Stimulated activated CD8-positive, alpha-beta memory T cell treated with anti-CD3 and anti-CD28 coated beads, Interleukin-12 subunit alpha, Interleukin-12 subunit beta, amount 100 ng/mL, for 4 hours (primary cell): Measurements from ENCODE around the gene TMC6.
"Not testable (repeated sequence)": the region's sequence is repeated elsewhere in the genome, so short reads cannot be mapped to it uniquely, and the experiment has no call there.

ENCODE experiments used
- DNase-seq: peaks from one replicate; pipeline ENCODE4 v3.0.0-alpha.2; 2020; ENCODE audit warnings: low read depth

The TMC6 gene

DNA sequence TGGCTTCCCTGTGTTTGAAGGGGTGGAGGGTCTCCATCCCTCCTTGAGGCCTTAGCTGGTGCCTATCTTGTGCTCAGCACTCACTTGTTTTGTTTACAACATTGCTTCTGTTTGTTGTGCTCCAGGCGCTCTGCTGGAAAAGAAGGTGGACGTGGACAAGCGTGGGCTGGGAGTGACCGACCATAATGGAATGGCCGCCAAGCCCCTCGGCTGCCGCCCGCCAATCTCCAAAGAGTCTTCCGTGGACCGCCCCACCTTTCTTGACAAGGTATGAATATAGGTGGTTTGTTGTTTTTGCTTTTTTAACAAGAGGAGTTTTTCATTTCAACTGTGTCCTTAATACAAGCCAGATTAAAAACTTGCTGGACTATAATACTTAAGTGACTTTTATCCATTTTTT is 53.5 kb downstream of the TMC6 start:
- no peak for DNase-seq

DNA sequence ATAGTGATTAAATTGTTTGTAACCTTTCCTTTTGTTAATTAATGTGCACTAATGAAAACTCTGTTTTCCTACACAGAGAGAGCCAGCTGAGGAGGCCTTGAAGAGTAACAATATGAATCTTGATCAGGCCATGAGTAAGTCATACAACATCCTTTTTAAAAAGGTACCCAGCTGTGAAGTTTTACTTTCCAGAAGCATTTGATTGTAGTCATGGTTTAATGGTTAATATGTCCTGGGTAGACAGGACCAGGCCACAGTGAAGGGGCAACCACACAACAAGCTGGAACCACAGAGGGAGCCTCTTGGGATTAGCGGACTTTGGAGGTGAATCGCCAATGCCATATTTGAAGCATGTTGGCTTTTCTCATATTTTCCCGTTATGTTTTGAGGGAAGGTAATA is 55.6 kb downstream of the TMC6 start:
- no peak for DNase-seq

DNA sequence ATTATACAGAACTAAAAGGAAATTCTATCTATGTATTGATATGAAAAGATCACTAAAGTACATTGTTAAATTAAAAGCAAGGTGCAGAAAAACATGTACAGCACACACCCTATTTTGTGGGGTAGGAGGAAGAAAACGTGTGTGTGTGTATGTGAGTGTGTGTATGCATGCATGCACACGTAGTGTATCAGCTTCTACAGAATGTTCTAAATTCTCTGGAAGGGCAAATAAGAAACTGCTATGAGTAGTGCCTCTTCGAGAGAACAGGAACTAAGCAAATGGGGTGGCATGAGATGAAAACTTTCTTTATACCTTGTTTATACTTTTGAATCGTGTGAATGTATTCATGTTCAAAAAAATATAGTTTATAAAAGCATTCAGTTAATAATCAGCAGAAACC is 58.9 kb downstream of the TMC6 start:
- no peak for DNase-seq

DNA sequence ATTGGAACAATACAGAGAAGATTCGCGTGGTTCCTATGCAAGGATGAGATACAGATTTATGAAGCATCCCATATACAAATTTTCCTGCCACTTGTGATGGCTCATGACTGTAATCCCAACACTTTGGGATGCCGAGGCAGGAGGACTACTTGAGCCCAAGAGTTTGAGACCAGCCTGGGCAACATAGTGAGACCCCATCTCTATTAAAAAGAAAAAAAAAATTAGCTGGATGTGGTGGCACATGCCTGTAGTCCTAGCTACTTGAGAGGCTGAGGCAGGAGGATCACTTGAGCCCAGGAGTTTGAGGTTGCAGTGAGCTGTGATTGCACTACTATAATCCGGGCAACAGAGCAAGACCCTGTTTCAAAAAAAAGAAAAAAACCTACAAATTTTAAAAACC is 61.6 kb downstream of the TMC6 start:
- not testable (repeated sequence) for DNase-seq

DNA sequence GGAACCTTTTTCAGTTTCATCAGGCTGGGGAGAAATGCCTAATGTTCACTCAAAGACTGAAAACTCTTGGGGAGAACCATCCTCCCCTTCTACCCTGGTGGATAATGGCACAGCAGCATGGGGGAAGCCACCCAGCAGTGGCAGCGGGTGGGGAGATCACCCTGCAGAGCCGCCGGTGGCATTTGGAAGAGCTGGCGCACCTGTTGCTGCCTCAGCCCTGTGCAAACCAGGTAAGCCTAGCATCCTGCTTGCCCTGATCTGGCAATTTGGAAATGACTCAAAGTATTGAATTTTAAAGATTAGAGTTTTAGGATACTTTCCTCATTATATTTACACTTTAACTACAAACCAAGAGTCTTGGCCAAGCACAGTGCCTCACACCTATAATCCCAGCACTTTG is 63.8 kb downstream of the TMC6 start:
- no peak for DNase-seq

DNA sequence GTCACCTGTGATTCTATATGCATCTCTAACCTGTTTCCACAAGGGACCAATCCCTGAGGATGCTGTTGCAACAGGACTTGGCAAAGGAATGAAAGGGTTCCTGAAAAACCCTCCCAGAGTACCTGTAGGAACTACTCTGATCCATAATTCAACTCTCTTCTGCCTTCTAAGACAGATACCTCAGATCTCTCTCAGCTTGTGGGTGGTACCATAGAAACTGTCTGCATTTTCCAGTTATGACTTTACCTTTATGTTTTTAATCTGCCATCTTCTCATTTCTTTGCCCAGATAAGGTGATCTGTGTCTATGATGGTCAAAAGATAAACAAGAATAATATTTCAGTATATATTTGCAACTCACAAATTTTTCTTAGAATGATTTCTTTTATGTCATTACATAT is 65.1 kb downstream of the TMC6 start:
- no peak for DNase-seq

DNA sequence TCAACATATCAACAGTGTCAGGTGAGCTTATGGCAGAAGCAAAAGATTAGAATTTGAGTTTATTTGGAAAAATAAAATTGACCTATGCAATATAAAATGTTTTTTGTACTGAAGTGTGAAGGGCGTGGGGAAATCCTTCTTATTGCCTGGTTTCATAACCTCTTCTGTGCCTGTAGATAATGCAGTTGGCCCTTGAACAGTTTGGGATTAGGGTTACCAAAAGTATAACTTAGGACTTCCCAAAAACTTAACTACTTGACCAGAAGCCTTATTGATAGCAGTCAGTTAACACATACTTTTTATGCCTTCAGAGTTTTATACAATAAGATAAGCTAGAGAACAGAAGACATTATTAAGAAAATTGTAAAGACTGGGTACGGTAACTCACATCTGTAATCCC is 66.0 kb downstream of the TMC6 start:
- no peak for DNase-seq
